ENCODE data around the gene TPST1. TPM values are rescaled to one million over a fixed set of nuclear protein-coding genes. Genes with fewer than 3 reads are reported as not detected.
A peak's percentile ranks its signal among the peaks of the same experiment; 100 is the strongest.

TPST1 gene
- total and polyA plus RNA-seq, 9 of the 15 experiments (the other 6 are each of a cell fraction or from before 2014, with no cell fraction given), result 0.15 to 2.2 (median 0.53) TPM

- H3K4me2 ChIP-seq (ENCODE audit: insufficient read depth, low read length), result no peak overlapping the region
- H3K79me2 ChIP-seq (ENCODE audit: control insufficient read depth, insufficient read depth, low read length), result no peaks in the 10 kb centered on the region
- peaks cover 3 to 13% of the 10 kb centered on the region in 2 experiments; a peak in 3 of 5 replicates for H3K4me1 ChIP-seq (replicated peaks in 1 of 2; ENCODE audit: control insufficient read depth in 2 of 2, insufficient read depth in 2 of 2, low read length in 2 of 2)
- H4K20me1 ChIP-seq (replicated peaks; ENCODE audit: control insufficient read depth, insufficient read depth, low read length), result 0 out of 2 replicates have a peak, but pooled peaks cover 3% of the 10 kb centered on the region
- ChIA-PET POLR2A (interaction anchor here (0.7 kb wide), 1 partner anchor 17 kb away, joined by 3 read pairs; no protein-coding TSS in a partner anchor), CTCF (ENCODE audit: low intra/inter-chr PET ratio) (no interaction called here)
- FAIRE-seq (no peak), ATAC-seq (no peak), DNase-seq (ENCODE audit: extremely low read depth in 1 of 4, low spot score in 3 of 4) (no peak)
- no peaks in the 10 kb centered on the region for H3K9me3 ChIP-seq (replicated peaks; ENCODE audit: control insufficient read depth, insufficient read depth, low read depth, low read length)
- BruUV-seq (replicated peaks), result no TSS peak
- no peak overlapping the region for H2AFZ ChIP-seq (ENCODE audit: low read depth, low read length)
- 2% methylated on average over 5 of the region's 5 CpGs for WGBS (ENCODE audit: insufficient coverage, low coverage, missing lambda C conversion rate)
- H3K27ac ChIP-seq (ENCODE audit: extremely low read depth, low read depth, low read length), result no peak overlapping the region
- H3K9me1 ChIP-seq (ENCODE audit: control insufficient read depth, insufficient read depth, low read length), result no peaks in the 10 kb centered on the region
- in situ Hi-C loops (cut with MboI) (no loop called here), intact Hi-C loops (cut with micrococcal nuclease) (loop anchor here (10.0 kb wide), 1 partner anchor 172 kb away; no protein-coding TSS in a partner anchor)
- TF ChIP-seq TCF3 (CRISPR knock-in tag; IDR thresholded peaks at IDR 0.05), result no peak
- 0 out of 2 replicates have a peak, but pooled peaks have one; percentile 13 for TF ChIP-seq RNF2 (IDR thresholded peaks at IDR 0.05)
- peaks cover 25 to 41% of the 10 kb centered on the region in 2 experiments for H3K27me3 ChIP-seq (ENCODE audit: control insufficient read depth in 2 of 2, insufficient read depth in 2 of 2, low read length in 2 of 2)
- no peak overlapping the region for H3K9ac ChIP-seq (ENCODE audit: insufficient read depth in 1 of 2, low read depth in 2 of 2, low read length in 2 of 2)
- H3K4me3 ChIP-seq, result no peak overlapping the region
- H3K36me3 ChIP-seq (ENCODE audit: control insufficient read depth, insufficient read depth, low read length), result no peaks in the 10 kb centered on the region
These were observed 1.8 kb downstream of the TPST1 start for GRCh38 chr7:66206934-66207240.

- H4K20me1 ChIP-seq (replicated peaks; ENCODE audit: control insufficient read depth, insufficient read depth, low read length), result 0 out of 2 replicates have a peak, but pooled peaks cover 3% of the 10 kb centered on the region
- no TSS peak for BruUV-seq (replicated peaks)
- intact Hi-C loops (cut with micrococcal nuclease) (loop anchor here (10.0 kb wide), 1 partner anchor 173 kb away; no protein-coding TSS in a partner anchor), in situ Hi-C loops (cut with MboI) (no loop called here)
- DNase-seq (ENCODE audit: extremely low read depth in 1 of 4, low spot score in 3 of 4), result no peak
- no peak overlapping the region for H2AFZ ChIP-seq (ENCODE audit: low read depth, low read length)
- peaks cover 3 to 13% of the 10 kb centered on the region in 2 experiments; a peak in 3 of 5 replicates for H3K4me1 ChIP-seq (replicated peaks in 1 of 2; ENCODE audit: control insufficient read depth in 2 of 2, insufficient read depth in 2 of 2, low read length in 2 of 2)
- H3K4me3 ChIP-seq, result no peak overlapping the region
- no peak for FAIRE-seq
- WGBS (ENCODE audit: insufficient coverage, low coverage, missing lambda C conversion rate), result 0% methylated on average over 3 of the region's 3 CpGs
- CTCF ChIA-PET (ENCODE audit: low intra/inter-chr PET ratio), result no interaction called here
- POLR2A ChIA-PET, result no interaction called here
- H3K36me3 ChIP-seq (ENCODE audit: control insufficient read depth, insufficient read depth, low read length), result no peaks in the 10 kb centered on the region
- no peak overlapping the region for H3K27ac ChIP-seq (ENCODE audit: extremely low read depth, low read depth, low read length)
- H3K79me2 ChIP-seq (ENCODE audit: control insufficient read depth, insufficient read depth, low read length), result no peaks in the 10 kb centered on the region
- no peaks in the 10 kb centered on the region for H3K9me1 ChIP-seq (ENCODE audit: control insufficient read depth, insufficient read depth, low read length)
- H3K4me2 ChIP-seq (ENCODE audit: insufficient read depth, low read length), result no peak overlapping the region
- H3K9ac ChIP-seq (ENCODE audit: insufficient read depth in 1 of 2, low read depth in 2 of 2, low read length in 2 of 2), result no peak overlapping the region
- no peaks in the 10 kb centered on the region for H3K9me3 ChIP-seq (replicated peaks; ENCODE audit: control insufficient read depth, insufficient read depth, low read depth, low read length)
- peaks cover 25 to 35% of the 10 kb centered on the region in 2 experiments for H3K27me3 ChIP-seq (ENCODE audit: control insufficient read depth in 2 of 2, insufficient read depth in 2 of 2, low read length in 2 of 2)
- TF ChIP-seq TSHZ1 (CRISPR knock-in tag; IDR thresholded peaks at IDR 0.05), result no peak
- 0 out of 2 replicates have a peak, but pooled peaks have one; percentile 18 for TF ChIP-seq ZNF512 (tag; IDR thresholded peaks at IDR 0.05)
- TF ChIP-seq CBX2 (IDR thresholded peaks at IDR 0.05; ENCODE audit: insufficient read depth, low read length, poor library complexity, severe bottlenecking), result peak; percentile 82
- no peak for TF ChIP-seq ARID3A (IDR thresholded peaks at IDR 0.05; ENCODE audit: borderline replicate concordance, low read depth, low read length)
- no peak for ATAC-seq
These were observed 2.4 kb downstream of the TPST1 start for GRCh38 chr7:66207540-66207939.

Data from K562 (cell line).